Activated CD8-positive, alpha-beta memory T cell treated with anti-CD3 and anti-CD28 coated beads for 4 hours (primary cell): ENCODE data around the gene TEKTIP1.

ENCODE experiments used
- DNase-seq, 2 donors: peaks; one replicate each; pipeline ENCODE4 v3.0.0-alpha.2; 2020; ENCODE audit warnings: low read depth in 2 of 2

The TEKTIP1 gene

DNA sequence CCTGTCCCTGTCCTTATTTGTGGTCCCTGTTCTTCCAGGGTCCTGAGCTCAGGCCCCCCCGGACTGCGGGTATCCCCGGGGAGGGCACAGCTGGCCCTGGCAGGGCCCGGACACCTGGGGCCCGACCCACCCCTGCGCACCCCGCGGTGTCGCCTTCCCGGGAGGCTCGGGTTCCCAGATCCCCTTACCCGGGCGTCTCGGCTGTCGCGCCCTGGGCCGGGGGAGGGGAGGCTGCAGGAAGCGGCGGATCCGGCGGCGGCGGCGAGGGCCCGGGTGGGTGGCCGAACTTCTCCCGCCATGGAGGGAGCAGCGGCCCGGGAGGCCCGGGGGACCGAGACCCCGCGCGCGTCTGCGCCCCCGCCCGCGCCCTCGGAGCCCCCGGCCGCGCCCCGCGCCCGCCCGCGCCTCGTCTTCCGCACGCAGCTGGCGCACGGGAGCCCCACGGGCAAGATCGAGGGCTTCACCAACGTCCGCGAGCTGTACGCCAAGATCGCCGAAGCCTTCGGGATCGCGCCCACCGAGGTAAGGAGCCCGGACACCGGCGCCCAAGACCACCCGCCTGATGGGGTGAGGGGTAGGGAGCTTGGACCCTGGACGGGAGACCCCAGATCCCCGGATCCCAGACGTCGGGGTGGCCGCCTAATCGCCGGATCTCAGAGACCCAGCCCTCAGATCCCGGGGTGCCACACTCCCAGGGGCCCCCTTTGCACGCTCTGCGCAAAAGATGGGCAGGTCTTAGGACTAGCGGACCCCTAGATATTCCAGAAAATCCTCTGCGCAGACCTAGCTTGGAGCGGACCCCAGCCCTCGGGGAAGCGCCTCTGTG, 46.5 kb downstream of the TEKTIP1 start, which contains the start of gene GIPC3:
GIPC3 (plus strand) TSS at position 178 of the 826 bp plus-strand sequence; CDS start at position 298, 120 bp downstream.
- no peak for DNase-seq

- DNase-seq = no peak
Observed at GRCh38 chr19:3586127-3586626, 47.2 kb downstream of the TEKTIP1 start.

- DNase-seq = no peak
Observed at GRCh38 chr19:3586707-3587346, 47.9 kb downstream of the TEKTIP1 start.

DNA sequence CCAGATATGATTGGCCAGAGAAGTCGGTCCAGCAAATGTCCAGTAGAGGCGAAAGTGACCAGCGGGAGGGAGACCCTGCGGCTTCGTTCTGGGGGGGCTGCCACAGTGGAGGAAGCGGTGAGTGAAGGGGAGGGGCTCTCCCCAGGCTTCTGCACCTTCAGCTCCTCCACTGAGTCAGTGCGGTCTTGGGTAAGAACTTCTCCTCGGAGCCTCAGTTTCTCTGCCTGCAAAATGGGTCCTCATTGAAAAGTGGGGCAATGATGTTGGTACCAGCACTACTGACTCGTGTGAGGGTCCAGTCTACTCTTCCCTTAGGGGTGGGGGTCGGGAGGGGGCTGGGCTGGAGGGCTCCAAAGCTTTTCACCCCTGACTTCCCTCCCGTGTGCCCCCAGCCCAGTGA, 50.5 kb downstream of the TEKTIP1 start:
- DNase-seq = no peak

DNA sequence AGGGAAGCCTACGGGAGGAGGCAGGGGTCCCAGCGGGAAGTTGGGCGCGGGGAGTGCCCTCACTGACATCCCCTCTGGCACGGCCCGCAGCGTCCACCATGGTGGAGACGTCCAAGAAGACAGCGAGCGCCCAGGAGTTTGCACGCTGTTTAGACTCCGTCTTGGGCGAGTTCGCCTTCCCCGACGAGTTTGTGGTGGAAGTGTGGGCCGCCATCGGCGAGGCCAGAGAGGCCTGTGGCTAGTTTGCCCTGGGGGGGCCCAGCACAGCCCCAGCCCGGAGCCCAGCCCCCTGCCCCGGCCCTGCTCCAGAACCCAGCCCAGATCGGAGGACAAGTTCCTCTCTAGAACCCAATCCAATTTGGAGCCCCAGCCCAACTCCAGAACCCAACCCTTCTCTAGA, 51.0 kb downstream of the TEKTIP1 start:
- DNase-seq = no peak

DNA sequence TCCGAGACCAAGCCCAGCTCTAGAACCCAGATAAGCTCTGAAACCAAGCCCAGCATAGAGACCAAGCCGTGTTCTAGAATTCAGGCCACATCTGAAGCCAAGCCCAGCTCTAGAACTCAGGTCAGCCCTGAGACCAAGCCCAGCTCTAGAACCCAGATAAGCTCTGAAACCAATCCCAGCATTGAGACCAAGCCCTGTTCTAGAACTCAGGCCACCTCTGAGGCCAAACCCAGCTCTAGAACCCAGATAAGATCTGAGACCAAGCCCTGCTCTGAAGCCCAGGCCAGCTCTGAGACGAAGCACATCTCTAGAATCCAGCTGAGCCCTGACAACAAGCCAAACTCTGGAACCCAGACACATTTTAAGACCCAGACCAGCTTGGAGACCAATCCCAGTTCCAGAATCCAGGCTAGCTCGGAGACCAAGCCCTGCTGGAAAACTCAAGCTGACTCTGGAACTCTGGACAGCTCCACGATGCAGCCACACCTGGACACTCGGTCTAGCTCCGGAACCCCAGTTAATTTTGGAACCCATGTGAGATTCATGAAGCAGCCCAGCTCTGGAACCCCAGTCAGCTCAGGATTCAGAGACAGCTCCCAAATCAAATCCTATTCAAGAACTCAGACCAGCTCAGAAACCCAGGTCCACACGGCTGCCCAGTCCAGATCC, 52.2 kb downstream of the TEKTIP1 start:
- no peak for DNase-seq

GRCh38 chr19:3591876-3592613, 53.1 kb downstream of the TEKTIP1 start:
- no peak for DNase-seq

GRCh38 chr19:3593156-3593555, 54.2 kb downstream of the TEKTIP1 start:
- DNase-seq = no peak
